ENCODE data around the gene WWOX.
"Not testable (repeated sequence)": the region's sequence is repeated elsewhere in the genome, so short reads cannot be mapped to it uniquely, and the experiment has no call there.

WWOX gene

DNA sequence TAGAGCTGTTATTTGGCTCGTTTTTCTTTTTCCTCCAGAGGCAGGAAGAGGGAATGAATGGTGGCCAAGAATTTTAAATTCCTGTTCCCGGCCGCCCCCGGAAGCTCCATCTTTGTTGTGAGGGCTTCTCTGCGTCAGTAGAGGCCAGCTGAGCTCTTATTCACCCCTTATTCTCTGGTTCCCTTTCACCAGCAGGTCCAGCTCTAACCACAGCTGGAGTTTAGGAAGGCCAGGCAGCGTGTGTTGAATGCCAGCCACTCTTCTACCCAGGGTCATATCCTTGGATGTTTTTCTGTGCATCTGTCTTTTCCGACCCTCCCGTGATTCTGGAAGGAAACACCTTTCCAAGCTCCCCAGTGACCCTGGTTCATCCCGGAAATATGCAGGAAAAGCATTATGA lies 570.5 kb downstream of the WWOX start:
- DNase-seq, result no peak

DNA sequence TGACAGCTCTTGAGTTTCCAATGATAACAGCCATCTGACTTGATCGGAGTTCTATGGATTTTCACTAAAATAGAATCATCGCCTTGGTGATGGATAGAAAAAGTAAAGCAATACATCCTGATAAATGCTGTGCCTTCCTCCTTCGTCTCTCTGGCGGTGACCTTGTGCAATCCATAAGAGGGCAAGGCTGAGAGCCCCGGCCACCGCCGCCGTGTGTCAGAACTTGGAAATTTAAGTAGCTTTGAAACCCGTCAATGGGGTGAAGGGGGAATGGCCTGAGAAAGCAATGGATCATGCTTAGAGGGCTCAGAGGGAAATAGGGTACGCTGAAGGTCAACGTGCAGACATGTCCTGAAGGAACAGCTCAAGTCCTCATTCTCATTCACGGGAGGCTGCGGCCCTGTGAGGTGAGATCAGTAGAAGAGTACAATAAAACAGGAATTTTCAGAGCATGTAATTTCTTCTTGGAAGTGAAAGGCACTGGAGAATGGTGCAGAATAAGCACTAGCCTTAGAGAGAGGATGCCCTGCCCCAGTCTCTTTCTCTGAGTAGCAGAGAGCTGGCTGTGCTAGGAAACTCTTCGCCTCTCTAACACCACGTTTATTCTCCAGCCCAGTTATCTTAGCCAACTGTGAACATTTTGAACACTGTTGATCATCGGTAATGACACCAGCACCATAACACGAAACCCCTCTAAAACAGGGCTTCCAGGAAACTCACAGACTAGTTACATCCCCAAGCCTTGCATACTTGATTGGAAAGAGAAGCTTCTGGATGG lies 573.5 kb downstream of the WWOX start:
- no peak for DNase-seq

DNA sequence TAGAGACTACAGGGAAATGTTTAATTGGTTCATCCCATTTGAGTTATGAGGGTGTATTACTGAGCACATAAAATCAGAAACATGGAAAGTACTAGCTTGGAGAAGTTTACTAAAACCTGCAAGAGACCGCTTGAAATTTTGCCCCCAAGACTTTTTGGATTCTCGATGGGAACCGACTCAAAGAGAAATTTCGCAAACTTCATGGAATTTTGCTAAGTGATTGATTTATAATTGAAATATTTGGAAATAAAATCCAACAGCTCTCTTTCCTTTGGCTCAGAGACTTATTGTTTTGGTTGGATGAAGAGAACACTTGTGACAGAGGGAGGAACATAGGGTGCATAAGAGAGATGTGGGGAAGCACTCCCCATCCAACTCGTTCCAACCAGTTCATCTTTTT lies 574.4 kb downstream of the WWOX start:
- no peak for DNase-seq

DNA sequence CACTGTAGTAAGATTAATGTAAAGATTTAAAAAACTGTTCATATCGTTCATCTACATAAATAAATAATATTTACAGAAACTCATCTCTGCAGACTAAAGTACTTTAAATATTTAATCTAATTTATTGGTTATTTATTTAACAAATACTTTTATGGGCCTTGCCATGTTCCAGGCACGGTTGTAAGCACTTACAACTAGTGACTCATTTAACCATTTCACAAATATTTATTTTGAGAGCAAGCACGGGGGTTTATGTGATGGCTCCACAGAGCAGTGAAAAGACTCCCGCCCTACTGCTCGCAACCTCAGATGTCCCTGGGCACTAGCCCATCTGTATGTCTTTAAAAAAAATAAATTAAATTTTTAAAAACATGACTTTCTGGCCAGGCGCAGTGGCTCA lies 575.9 kb downstream of the WWOX start:
- DNase-seq, result no peak

DNA sequence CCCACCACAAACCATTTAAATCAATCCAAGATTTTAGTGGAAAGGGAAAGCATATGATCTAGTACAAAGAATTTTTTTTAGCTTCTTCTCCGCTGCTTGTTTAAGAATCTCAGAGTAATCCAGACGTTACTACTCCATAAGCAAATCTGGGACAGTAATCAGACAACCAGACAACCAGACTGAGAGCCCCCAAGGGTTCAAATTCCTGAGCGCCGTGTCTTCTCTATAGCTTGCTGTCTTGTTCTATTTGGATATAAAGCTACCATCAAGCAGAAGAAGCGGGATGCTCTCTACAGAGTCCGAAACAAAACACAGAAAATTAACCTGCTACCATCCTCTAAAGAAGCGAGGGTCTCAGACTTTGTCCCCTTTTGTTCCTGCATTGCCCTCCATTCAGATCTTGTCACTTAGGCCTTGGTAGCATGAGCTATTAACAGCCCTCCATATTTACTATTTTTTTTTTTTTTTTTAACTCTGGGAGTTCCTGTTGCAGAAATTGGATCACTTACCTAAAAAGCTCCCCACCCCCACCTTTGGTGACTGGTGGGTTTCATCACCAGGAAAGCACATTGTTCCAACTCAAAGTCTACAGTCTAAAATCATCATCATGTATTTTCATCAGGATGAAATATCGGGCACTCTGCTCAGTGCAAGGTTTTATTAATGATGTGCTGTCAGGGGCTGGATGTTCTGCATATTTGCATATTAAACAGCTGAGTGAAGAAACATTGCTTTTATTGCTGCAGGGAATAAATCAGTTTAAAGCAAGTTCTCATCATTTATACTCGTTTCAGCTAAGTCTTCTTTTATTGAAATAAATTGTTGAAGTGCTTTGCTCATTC lies 576.7 kb downstream of the WWOX start:
- DNase-seq, result no peak

DNA sequence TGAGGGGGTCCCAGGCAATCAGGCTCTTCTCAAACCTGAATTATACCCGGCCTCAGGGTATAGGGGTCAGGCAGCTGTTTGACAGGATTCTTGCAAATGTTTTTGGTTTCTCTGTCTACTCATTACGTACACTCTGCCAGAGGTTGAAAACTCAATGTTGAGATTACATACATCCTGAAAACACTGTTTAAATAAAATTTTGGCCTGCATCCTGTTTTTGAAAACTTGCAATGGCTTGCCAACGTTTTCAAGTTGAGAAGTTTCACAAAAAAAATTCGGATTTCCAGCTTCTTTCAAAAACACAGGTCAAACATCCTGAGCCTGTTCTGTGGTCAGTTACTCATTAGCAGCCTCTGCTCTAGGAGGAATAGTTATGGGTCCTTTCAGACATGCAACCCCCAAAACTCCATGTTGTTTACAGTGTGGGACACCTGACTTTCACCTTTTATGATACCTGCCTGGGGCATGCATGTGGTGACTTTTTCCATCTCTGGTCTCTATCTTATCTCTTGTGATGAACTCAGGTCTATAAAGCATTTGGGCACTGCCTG lies 577.8 kb downstream of the WWOX start:
- no peak for DNase-seq

DNA sequence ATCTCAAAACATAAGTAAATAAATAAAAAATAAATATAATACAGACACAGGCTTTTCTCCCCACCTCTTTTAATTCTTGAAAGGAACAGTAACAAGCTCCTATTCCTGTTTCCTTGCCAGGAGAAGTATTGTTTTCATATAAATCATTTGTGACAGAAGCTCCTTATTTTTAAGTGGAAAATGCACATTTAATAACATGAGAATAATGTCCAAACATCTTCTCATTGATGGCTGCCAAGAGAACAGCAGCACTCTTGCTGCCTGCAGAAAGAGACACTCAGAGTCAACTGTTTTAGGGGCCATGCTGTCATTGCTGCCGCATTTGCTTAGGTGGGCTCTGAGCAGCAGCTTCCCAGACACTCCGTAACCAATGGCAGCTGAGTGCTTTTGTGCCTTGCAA lies 580.1 kb downstream of the WWOX start:
- DNase-seq, result no peak

DNA sequence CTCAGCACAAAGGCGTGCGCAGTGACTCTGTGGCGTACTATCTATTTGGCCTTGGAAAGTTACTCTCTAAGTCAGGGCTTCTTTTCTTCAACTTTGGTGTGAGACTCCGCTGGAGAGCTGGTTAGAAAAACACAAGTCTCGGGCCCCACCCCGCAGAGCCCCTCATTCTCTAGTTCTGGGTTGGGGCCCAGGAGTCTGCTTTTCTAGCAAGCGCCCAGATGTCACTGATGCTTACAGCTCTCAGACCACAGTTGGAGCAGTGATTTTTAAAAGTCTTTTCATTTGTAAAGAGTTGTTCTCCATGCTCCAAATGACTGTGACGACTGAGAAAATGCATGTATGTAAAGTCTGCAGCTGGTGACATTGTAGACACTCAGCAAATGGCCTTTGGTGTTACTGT lies 582.3 kb downstream of the WWOX start:
- DNase-seq, result no peak

DNA sequence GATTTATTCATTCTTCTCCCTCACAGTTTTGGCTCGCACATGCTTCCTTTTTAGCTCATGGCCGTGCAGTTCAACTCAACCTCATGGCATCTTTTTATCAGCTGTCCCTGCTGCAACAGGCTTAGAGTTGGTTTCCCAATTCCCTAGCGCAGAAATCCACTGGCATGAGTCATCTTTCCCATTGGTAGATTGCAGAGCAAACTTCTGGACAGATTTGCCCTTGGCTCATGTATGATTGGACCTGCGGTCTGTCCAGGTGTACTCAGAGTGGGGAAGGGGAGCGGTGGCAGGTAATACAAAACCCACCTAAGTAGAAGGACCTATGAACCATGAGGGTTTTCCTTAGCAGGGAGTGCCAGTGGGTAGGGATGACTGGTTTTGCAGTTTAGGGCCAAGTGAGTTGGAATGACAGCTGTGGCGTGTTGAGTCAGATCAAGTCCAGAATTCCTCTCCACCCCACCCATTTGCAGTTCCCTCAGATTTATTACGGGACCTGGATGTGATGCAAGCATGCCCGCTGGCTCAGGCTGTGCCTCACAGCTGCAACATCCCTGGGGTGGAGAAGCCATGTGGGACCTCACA lies 584.7 kb downstream of the WWOX start:
- DNase-seq, result no peak

DNA sequence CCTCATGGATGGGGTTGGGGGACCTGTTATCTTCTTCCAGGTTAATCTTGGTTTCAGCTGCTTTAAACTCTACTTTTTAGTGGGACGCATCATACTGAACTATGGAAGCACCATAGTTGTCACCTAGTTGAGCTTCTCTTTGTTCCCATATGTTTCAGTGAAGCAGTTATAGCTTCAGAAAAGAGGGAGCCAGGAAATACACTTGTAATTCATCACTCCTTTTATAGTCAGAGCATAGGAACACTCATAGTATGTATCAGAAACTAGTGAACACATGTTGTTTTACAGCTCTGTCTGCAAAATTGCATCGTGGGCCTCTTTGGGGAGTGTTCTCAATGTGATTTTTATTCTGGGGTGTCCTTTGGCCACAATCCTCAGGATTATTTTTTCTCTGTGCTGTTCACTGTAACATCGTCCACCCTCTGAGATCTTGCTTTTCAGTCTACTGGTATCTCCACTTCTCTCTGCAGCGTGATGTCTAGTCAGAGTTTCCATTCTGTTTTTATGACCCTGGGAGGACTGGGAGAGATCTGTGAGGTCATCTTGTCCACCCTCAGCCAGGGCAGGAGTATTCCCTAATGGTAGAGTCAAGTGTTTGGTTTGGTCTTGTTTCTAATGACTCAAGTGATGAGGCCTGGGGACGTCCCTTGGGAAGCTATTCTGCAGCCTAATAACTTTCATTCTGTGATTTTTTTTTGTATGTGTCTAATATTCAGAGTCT lies 585.4 kb downstream of the WWOX start:
- DNase-seq, result no peak

DNA sequence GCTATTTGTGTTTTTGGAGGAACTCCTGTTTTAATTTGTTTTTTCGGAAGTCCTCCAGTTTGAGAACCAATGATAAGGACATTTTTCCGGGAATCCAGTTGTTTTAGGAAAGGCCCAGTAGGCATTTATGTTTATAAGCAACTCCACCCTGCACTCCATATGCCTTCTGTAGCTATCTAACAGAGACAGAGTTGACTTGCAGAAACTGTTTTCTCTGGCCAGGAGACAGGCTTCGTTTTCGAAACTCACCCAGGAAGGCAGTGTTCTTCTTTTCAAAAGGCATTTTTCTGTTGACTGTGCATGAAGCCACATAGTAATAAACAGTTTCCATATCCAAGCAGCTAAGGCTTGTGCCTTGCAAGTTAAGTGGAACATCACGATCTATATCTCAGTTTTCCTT lies 587.1 kb downstream of the WWOX start:
- DNase-seq, result no peak

DNA sequence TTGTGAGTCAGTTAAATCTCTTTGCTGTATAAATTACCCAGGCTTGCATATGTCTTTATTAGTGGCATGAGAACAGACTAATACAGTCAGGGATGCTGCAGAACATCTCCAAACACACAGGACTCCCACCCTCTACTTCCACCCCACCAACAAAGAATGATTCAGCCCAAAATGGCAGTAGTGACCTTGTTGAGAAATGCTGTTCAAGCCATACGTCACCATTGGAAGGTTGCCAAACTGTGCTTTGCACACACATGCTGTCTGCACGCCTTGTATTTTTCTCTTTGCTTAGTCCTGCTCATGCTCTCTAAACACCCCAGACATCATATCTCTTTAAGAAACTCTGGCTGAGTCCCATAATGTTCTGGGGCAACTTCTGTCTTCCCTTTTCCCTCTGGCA lies 589.6 kb downstream of the WWOX start:
- no peak for DNase-seq

DNA sequence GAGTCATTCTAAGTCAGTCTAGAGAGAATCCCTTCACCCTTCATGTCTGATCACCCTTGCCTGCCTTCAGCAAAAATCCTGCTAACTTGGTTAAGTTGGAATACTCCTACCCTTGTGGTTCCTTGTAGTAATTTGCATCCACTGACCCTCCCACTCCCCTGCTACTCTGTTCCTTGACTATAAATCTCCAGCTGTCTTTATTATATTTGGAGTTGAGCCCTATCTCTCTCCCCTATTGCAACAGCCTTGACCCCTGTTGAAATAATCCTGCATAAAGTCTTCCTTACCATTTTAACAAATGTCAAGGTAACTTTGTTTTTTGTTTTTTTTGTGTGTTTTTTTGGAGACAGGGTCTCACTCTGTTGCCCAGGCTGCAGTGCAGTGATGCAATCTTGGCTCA lies 590.1 kb downstream of the WWOX start:
- DNase-seq, result no peak

DNA sequence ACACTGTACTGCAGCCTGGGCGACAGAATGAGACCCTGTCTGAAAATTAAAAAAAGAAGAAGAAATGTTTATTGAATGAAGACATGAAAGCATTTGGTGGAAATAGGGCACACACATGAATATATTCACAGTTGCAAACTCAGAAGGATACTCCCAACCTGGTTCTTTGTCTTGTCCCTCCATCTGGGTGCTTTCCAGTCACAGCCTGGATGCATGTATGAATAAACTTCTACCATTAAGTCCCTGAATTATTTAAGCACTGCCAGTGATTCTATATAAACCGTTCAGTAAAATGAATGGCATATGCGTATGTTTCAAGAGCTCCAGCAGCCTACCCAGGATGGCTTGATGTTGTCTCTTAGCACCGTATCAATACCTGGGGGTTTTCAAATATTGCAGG lies 591.1 kb downstream of the WWOX start:
- DNase-seq, result no peak

DNA sequence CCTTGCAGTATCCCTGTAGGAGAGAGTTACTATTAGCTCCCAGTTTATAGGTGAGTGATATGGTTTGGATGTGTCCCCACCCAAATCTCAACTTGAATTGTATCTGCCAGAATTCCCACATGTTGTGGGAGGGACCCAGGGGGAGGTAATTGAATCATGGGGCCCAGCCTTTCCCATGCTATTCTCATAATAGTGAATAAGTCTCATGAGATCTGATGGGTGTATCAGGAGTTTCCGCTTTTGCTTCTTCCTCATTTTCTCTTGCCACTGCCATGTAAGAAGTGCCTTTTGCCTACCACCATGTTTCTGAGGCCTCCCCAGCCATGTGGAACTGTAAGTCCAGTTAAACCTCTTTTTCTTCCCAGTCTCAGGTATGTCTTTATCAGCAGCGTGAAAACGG lies 592.3 kb downstream of the WWOX start:
- not testable (repeated sequence) for DNase-seq

DNA sequence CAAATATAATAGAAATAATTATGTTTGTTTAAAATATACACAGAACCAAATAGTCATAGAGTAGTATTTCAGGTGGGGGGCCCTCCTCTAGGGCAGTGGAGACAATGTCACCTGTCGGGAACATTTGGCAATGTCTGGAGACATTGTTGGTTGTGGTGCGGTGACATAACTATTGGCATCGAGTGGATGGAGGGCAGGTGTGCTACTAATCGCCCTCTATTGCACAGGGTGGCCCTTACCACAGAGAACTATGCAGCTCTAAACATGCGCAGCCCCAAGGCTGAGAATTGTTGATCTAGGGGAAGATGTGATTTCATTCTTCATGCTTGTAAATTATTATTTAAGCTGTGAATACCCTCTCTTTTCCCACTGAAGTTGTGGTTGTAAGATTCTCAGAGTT lies 594.0 kb downstream of the WWOX start:
- DNase-seq, result no peak

DNA sequence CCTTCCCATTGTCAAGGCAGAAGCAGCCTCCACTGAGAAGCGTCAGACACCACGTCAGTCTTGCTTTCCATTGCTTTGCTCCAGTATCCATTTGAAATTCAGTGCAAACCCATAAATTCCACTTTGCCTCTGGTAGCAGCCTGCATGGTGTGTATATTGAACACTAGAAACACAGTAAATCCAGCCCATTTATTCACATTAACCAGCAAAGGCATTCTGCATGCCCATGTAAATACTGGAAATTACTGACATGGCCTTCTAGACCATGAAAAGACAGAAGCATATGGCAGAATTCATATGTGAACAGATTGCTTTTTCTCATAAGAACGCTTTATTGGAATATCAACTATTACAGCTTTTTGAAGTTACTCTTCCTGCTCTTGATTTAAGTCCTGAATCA lies 595.0 kb downstream of the WWOX start:
- no peak for DNase-seq

DNA sequence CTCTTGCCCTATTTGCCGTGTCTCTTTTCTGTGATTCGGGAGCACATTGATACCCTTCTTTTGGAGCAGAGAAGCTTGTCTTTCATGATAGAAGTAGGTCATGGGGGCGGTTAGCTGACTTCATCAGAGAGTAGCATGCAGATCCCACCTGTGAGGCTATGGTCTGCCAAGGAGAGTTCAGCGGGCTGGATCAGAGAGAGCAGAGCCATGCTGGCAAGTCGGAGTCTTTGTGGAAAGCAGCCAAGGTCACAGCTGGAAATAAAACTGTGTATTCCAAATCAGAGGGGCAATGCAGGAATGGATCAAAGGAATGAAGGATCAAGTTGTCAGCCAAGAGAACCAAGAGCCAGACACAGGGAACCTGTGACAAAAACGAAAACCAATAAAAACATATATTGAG lies 595.9 kb downstream of the WWOX start:
- no peak for DNase-seq

DNA sequence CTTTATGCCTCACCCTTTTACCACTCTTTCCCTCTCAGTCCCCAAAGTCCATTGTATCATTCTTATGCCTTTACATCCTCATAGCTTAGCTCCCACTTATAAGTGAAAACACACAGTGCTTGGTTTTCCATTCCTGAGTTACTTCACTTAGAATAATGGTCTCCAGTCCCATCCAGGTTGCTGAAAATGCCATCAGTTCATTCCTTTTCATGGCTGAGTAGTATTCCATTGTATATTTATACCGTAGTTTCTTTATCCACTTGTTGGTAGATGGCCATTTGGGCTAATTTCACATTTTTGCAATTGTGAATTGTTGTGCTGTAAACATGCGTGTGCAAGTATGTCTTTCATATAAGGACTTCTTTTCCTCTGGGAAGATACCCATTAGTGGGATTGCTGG lies 597.3 kb downstream of the WWOX start:
- no peak for DNase-seq

DNA sequence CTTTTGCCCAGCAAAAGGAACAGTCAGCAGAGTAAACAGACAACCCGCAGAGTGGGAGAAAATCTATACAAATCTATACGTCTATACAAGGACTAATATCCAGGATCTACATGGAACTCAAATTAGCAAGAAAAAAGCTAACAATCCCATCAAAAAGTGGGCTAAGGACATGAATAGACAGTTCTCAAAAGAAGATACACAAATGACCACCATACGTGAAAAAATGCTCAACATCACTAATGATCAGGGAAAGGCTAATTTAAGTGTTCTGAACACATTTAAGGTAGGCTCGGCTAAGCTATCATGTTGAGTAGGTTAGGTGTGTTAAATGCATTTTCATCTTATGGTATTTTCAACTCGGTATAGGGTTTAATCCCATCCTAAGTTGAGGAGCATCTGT lies 598.0 kb downstream of the WWOX start:
- DNase-seq, result no peak

DNA sequence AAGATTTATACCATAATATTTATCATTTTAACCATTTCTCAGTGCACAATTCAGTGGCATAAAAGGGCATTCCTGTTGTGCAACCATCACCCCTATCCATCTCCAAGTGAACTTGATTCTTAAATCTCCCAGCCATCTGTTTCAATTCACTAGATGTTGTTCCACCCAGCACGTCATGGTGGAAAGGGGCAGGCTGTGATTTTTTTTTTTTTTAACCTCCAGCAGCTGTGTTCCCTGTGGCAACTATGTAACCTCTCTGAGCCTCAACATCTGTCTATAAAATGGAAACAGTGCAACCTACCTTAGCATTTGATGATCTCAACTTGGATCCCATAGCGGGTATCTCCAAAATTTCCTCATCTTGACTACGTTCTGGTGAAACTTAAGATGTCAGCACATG lies 604.5 kb downstream of the WWOX start:
- DNase-seq, result no peak

DNA sequence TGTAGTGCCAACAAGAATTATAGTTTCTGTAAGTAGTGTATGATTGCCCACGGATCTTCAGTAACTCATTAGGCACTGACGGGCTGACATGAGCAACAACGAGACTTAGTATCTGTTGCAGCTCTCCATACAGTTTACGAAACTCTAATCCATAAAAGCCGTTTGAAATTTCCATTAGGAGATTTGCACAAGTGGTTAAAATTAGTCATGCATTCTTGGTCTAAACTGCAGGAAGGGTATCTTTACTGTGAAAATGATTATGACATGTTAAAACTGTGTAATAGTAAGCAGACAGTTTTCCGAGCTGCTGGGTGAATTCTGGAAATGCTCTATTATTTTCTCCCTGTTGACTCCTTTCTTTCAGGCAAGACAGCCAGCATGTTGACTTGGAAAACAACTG lies 605.0 kb downstream of the WWOX start:
- DNase-seq, result no peak

DNA sequence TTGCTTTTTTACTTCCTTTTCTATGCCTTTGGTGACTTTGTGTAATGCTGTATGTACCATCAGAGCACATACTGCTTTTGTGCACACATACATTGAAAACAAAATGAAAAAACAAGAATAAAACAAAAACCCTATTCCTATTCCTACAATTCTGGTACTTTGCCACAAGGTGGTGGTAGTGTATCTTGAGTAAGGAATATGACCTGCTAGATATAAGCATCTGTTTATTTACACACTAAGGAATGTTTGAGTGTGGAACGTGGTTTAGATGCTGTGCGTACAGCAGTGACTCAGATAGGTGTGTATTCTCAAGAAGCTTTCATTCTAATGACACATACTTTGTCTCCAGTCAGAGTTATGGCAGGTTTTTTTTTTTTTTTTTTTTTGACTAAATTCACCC lies 606.2 kb downstream of the WWOX start:
- DNase-seq, result peak; percentile 5
